ENCODE data around the gene ATP2C2. TPM values are rescaled to one million over a fixed set of nuclear protein-coding genes. Genes with fewer than 3 reads are reported as not detected.

ATP2C2 gene
- total and polyA plus RNA-seq, 2 of the 8 experiments (the other 6 are each of a cell fraction or from before 2014, with no cell fraction given): 1.2 to 2.8 TPM

- TF ChIP-seq, protein P1, sequence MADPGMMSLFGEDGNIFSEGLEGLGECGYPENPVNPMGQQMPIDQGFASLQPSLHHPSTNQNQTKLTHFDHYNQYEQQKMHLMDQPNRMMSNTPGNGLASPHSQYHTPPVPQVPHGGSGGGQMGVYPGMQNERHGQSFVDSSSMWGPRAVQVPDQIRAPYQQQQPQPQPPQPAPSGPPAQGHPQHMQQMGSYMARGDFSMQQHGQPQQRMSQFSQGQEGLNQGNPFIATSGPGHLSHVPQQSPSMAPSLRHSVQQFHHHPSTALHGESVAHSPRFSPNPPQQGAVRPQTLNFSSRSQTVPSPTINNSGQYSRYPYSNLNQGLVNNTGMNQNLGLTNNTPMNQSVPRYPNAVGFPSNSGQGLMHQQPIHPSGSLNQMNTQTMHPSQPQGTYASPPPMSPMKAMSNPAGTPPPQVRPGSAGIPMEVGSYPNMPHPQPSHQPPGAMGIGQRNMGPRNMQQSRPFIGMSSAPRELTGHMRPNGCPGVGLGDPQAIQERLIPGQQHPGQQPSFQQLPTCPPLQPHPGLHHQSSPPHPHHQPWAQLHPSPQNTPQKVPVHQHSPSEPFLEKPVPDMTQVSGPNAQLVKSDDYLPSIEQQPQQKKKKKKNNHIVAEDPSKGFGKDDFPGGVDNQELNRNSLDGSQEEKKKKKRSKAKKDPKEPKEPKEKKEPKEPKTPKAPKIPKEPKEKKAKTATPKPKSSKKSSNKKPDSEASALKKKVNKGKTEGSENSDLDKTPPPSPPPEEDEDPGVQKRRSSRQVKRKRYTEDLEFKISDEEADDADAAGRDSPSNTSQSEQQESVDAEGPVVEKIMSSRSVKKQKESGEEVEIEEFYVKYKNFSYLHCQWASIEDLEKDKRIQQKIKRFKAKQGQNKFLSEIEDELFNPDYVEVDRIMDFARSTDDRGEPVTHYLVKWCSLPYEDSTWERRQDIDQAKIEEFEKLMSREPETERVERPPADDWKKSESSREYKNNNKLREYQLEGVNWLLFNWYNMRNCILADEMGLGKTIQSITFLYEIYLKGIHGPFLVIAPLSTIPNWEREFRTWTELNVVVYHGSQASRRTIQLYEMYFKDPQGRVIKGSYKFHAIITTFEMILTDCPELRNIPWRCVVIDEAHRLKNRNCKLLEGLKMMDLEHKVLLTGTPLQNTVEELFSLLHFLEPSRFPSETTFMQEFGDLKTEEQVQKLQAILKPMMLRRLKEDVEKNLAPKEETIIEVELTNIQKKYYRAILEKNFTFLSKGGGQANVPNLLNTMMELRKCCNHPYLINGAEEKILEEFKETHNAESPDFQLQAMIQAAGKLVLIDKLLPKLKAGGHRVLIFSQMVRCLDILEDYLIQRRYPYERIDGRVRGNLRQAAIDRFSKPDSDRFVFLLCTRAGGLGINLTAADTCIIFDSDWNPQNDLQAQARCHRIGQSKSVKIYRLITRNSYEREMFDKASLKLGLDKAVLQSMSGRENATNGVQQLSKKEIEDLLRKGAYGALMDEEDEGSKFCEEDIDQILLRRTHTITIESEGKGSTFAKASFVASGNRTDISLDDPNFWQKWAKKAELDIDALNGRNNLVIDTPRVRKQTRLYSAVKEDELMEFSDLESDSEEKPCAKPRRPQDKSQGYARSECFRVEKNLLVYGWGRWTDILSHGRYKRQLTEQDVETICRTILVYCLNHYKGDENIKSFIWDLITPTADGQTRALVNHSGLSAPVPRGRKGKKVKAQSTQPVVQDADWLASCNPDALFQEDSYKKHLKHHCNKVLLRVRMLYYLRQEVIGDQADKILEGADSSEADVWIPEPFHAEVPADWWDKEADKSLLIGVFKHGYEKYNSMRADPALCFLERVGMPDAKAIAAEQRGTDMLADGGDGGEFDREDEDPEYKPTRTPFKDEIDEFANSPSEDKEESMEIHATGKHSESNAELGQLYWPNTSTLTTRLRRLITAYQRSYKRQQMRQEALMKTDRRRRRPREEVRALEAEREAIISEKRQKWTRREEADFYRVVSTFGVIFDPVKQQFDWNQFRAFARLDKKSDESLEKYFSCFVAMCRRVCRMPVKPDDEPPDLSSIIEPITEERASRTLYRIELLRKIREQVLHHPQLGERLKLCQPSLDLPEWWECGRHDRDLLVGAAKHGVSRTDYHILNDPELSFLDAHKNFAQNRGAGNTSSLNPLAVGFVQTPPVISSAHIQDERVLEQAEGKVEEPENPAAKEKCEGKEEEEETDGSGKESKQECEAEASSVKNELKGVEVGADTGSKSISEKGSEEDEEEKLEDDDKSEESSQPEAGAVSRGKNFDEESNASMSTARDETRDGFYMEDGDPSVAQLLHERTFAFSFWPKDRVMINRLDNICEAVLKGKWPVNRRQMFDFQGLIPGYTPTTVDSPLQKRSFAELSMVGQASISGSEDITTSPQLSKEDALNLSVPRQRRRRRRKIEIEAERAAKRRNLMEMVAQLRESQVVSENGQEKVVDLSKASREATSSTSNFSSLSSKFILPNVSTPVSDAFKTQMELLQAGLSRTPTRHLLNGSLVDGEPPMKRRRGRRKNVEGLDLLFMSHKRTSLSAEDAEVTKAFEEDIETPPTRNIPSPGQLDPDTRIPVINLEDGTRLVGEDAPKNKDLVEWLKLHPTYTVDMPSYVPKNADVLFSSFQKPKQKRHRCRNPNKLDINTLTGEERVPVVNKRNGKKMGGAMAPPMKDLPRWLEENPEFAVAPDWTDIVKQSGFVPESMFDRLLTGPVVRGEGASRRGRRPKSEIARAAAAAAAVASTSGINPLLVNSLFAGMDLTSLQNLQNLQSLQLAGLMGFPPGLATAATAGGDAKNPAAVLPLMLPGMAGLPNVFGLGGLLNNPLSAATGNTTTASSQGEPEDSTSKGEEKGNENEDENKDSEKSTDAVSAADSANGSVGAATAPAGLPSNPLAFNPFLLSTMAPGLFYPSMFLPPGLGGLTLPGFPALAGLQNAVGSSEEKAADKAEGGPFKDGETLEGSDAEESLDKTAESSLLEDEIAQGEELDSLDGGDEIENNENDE (IDR thresholded peaks at IDR 0.05; ENCODE audit: insufficient replicate concordance, low read length): no peak
- TF ChIP-seq ATF2 (IDR thresholded peaks at IDR 0.05; ENCODE audit: low read length) (no peak), CTBP2 (IDR thresholded peaks at IDR 0.05; ENCODE audit: borderline replicate concordance, insufficient read depth, insufficient read length, low read length) (no peak), ZNF274 (IDR thresholded peaks at IDR 0.05; ENCODE audit: borderline replicate concordance, extremely low read depth, low read length) (no peak), CBX5 (IDR thresholded peaks at IDR 0.05; ENCODE audit: low read depth, low read length) (no peak), KDM5A (IDR thresholded peaks at IDR 0.05; ENCODE audit: low read length) (no peak)
- TF ChIP-seq, protein P2, sequence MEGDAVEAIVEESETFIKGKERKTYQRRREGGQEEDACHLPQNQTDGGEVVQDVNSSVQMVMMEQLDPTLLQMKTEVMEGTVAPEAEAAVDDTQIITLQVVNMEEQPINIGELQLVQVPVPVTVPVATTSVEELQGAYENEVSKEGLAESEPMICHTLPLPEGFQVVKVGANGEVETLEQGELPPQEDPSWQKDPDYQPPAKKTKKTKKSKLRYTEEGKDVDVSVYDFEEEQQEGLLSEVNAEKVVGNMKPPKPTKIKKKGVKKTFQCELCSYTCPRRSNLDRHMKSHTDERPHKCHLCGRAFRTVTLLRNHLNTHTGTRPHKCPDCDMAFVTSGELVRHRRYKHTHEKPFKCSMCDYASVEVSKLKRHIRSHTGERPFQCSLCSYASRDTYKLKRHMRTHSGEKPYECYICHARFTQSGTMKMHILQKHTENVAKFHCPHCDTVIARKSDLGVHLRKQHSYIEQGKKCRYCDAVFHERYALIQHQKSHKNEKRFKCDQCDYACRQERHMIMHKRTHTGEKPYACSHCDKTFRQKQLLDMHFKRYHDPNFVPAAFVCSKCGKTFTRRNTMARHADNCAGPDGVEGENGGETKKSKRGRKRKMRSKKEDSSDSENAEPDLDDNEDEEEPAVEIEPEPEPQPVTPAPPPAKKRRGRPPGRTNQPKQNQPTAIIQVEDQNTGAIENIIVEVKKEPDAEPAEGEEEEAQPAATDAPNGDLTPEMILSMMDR (IDR thresholded peaks at IDR 0.05; ENCODE audit: control extremely low read depth in 1 of 3, insufficient read depth in 1 of 3, low read depth in 1 of 3, low read length in 3 of 3): no peak
Measured at GRCh38 chr16:84434800-84435199, 66.5 kb downstream of the ATP2C2 start (continued).

Measured in H1 (cell line).